Stomach (tissue), 9 donors: ENCODE data around the gene STK26. TPM values are rescaled to one million over a fixed set of nuclear protein-coding genes. Genes with fewer than 3 reads are reported as not detected.

ENCODE experiments used
- DNase-seq, 2 donors: peaks; one replicate each; pipeline versions ENCODE4 v3.0.0 to v3.0.0-alpha.2; 2013 to 2019
- H3K27ac ChIP-seq, 5 donors: fragments of 200-600 bp in 4 of 5; sonication (generic) in 4 of 5; one replicate each; pipeline ENCODE4 v1.5.1; 2013 to 2019; ENCODE audit warnings: mild to moderate bottlenecking in 1 of 5, moderate library complexity in 1 of 5
- H3K27me3 ChIP-seq, 3 donors: fragments of 200-600 bp; sonication (generic); one replicate each; pipeline ENCODE4 v1.5.1; 2017 to 2019; ENCODE audit warnings: mixed run types in 1 of 3
- H3K36me3 ChIP-seq, 4 donors: fragments of 200-600 bp; sonication (generic); 1 replicate in 3 of 4; 2 replicates in 1 of 4; pipeline ENCODE4 v1.5.1; 2016 to 2019
- H3K4me1 ChIP-seq, 4 donors: fragments of 200-600 bp; sonication (generic); one replicate each; pipeline ENCODE4 v1.5.1; 2016 to 2019
- H3K4me3 ChIP-seq, 4 donors: fragments of 200-600 bp; sonication (generic) in 3 of 4; one replicate each; pipeline ENCODE4 v1.5.1; 2016 to 2019; ENCODE audit warnings: mild to moderate bottlenecking in 1 of 4
- H3K9me3 ChIP-seq, 4 donors: fragments of 200-600 bp; sonication (generic); one replicate each; pipeline ENCODE4 v1.5.1; 2016 to 2019
- EP300 ChIP-seq: sonication (generic); formaldehyde crosslinking; IDR thresholded peaks from one replicate; pipeline ENCODE4 v1.6.1; 2017; ENCODE audit warnings: antibody characterized with exemption
- POLR2A ChIP-seq, 4 donors: fragments of 450-650 bp; IDR thresholded peaks; one replicate each; pipeline ENCODE4 v1.6.1; 2016; ENCODE audit warnings: antibody characterized with exemption in 4 of 4, control low read depth in 2 of 4, mild to moderate bottlenecking in 1 of 4, moderate library complexity in 1 of 4
- POLR2AphosphoS5 ChIP-seq, 3 donors: sonication (generic); formaldehyde crosslinking; IDR thresholded peaks; one replicate each; pipeline ENCODE4 v1.6.1; 2016; ENCODE audit warnings: antibody characterized with exemption in 3 of 3
- WGBS, 5 donors: extraction: QIAGEN DNeasy Blood & Tissue Kit in 3 of 5; methylation state at CpG; one replicate each; pipeline versions ENCODE4 v1.1.5 to v1.1.7; 2013 to 2018; 5-methylcytosine and 5-hydroxymethylcytosine counted together
- intact Hi-C: fragments of 100-400 bp; cut with DNase I; formaldehyde crosslinking; loops from one replicate; pipeline ENCODE4 v1.15.1; 2023; ENCODE audit warnings: low total_unique reads
- polyA plus RNA-seq, 3 donors: library from polyadenylated mRNA; stranded (reverse); fragments of 200-250 nt; gene quantifications; one replicate each; pipeline ENCODE4 v1.2.3, GENCODE V29; 2013
- total RNA-seq, 5 donors: library from RNA; depleted of rRNA; stranded (reverse); fragments of >200 nt; gene quantifications; one replicate each; pipeline versions ENCODE4 v1.1.0 to v1.2.3, GENCODE V29; 2014 to 2016
- TF ChIP-seq, protein P1 (sequence below), 7 experiments: fragments of 450-650 bp in 4 of 7; fragments of 200-600 bp in 3 of 7; sonication (generic) in 3 of 7; IDR thresholded peaks; one replicate each; pipeline ENCODE4 v1.5.1; 2016 to 2019; ENCODE audit warnings: antibody characterized with exemption in 7 of 7, control low read depth in 2 of 7, mild to moderate bottlenecking in 1 of 7
- donor health status: healthy with polysubstance abuse.
- donor health status: Bipolar disorder and iron deficiency.
- donor health status: healthy.

Gene STK26
- total and polyA plus RNA-seq, 8 donors, result 3.6 to 34.0 (median 10.2) TPM

DNA sequence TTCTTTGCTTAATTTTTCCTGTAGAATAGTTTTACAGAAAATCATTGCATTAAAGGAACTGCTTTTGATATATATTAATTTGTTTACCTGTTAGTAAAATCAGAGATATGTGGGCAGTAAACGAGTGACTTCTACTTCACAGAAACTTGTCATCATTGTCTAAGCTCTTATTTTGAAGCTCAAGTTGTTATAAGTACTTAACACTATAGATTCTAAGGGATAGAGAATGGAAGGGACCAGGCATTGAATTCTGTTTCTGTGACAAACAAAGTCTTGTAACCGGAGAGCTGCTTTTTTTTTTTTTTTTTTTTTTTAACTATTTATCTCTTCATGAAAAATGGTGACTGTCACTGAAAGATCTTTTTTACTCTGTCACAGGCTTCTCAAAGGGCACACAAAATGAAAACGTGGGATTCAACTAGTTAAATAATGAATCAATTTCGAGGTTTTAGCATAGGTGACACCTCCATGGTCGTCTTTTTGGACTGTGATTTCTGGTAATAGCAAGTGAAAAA, 14.4 kb downstream of the STK26 start:
- no peaks in the 10 kb centered on the region for H3K36me3 ChIP-seq
- intact Hi-C loops, result no loop called here
- TF ChIP-seq EP300, result no peak
- no peak for TF ChIP-seq POLR2AphosphoS5 (IDR thresholded peaks at IDR 0.05)
- no peak for TF ChIP-seq POLR2A (IDR thresholded peaks at IDR 0.05)
- H3K4me1 ChIP-seq, result no peaks in the 10 kb centered on the region
- WGBS, 5 donors, result 41 to 68% (median 66%) methylated on average over 5 of the region's 5 CpGs
- no peaks in the 10 kb centered on the region for H3K9me3 ChIP-seq
- H3K4me3 ChIP-seq, result no peak overlapping the region
- no peak overlapping the region for H3K27ac ChIP-seq
- H3K27me3 ChIP-seq, result no peaks in the 10 kb centered on the region
- DNase-seq, result no peak

DNA sequence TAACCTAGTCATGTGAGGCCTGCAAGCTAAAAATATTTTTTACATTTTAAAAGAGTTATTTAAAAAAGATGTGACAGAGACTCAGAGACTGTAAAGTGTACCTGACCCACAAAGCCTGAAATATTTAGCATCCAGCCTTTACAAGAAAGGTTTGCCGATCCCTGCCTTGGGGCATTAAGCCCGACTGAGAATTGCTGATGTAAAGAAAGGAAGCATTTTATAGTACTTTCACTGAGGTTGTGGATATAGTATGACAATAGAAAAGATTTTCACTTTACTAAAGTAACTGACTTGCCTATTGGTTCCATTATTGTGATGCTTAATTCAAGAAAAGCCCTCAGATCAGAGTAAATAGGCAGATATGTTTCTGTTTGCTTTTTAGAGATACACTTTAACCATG, 17.0 kb downstream of the STK26 start:
- Histone ChIP-seq H3K4me1 (no peaks in the 10 kb centered on the region), H3K36me3 (no peaks in the 10 kb centered on the region), H3K27me3 (peaks cover 0 to 2% (median 0%) of the 10 kb centered on the region in 3 donors), H3K9me3 (no peaks in the 10 kb centered on the region), H3K4me3 (no peak overlapping the region), H3K27ac (no peak overlapping the region)
- TF ChIP-seq, protein P1, sequence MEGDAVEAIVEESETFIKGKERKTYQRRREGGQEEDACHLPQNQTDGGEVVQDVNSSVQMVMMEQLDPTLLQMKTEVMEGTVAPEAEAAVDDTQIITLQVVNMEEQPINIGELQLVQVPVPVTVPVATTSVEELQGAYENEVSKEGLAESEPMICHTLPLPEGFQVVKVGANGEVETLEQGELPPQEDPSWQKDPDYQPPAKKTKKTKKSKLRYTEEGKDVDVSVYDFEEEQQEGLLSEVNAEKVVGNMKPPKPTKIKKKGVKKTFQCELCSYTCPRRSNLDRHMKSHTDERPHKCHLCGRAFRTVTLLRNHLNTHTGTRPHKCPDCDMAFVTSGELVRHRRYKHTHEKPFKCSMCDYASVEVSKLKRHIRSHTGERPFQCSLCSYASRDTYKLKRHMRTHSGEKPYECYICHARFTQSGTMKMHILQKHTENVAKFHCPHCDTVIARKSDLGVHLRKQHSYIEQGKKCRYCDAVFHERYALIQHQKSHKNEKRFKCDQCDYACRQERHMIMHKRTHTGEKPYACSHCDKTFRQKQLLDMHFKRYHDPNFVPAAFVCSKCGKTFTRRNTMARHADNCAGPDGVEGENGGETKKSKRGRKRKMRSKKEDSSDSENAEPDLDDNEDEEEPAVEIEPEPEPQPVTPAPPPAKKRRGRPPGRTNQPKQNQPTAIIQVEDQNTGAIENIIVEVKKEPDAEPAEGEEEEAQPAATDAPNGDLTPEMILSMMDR (IDR thresholded peaks at IDR 0.05), result no peak
- no peak for TF ChIP-seq EP300
- no peak for TF ChIP-seq POLR2AphosphoS5 (IDR thresholded peaks at IDR 0.05)
- TF ChIP-seq POLR2A (IDR thresholded peaks at IDR 0.05), result no peak
- WGBS, 5 donors, result 79 to 97% (median 87%) methylated on average over 2 of the region's 2 CpGs
- intact Hi-C loops, result no loop called here
- no peak for DNase-seq

DNA sequence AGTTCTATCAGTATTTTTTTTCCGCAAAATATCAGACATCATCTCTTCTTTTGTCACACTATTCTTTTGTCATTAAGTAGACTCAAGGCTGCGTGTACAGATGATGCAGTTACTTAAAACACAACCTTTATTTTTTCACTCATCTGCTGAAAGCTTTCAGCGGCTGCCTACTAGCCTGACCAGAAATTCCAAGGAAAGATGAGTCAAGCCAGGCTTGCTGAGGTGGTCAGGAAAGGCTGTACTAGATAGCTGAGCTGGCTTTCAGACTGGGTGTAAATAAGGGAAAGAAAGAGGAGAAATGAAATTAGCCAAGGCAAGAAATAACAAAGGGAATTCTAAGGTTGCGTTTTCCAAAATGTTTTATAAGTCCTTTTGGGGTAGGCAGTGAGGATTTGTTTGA, 17.9 kb downstream of the STK26 start:
- DNase-seq, result no peak
- no peaks in the 10 kb centered on the region for H3K4me1 ChIP-seq
- no peaks in the 10 kb centered on the region for H3K9me3 ChIP-seq
- peaks cover 0 to 4% (median 0%) of the 10 kb centered on the region in 3 donors for H3K27me3 ChIP-seq
- H3K36me3 ChIP-seq, result no peaks in the 10 kb centered on the region
- TF ChIP-seq POLR2A (IDR thresholded peaks at IDR 0.05) (no peak), EP300 (no peak), POLR2AphosphoS5 (IDR thresholded peaks at IDR 0.05) (no peak)
- TF ChIP-seq, protein P1 (IDR thresholded peaks at IDR 0.05), result no peak
- H3K4me3 ChIP-seq, result no peak overlapping the region
- intact Hi-C loops, result no loop called here
- no peak overlapping the region for H3K27ac ChIP-seq
- WGBS, 5 donors, result 65 to 91% (median 80%) methylated on average over 4 of the region's 4 CpGs

DNA sequence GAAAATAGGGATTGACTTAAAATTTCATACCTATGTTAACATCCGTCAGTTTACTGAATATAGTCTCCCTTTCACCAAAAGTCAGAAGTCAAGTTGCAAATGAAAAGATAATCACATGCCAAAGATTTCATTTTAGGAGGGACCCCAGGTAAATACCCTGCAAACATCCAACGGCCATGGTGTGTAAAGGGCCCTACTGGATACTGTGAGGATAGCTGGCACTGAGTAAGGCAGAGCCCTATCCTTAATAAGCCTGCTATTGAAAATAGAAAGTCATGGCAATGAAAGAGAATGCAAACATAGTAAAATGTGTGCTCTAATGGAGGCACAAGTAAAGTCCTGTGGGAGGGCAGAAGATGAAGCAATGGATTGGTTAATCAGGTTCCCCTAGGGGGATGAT, 20.9 kb downstream of the STK26 start:
- H3K27me3 ChIP-seq, result peaks cover 0 to 4% (median 0%) of the 10 kb centered on the region in 3 donors
- intact Hi-C loops, result no loop called here
- no peak for DNase-seq
- H3K27ac ChIP-seq, result no peak overlapping the region
- H3K36me3 ChIP-seq, result no peaks in the 10 kb centered on the region
- 60 to 100% (median 85%) methylated on average over 1 to 2 of the region's 2 CpGs for WGBS, 5 donors
- H3K4me3 ChIP-seq, result no peak overlapping the region
- TF ChIP-seq, protein P1 (IDR thresholded peaks at IDR 0.05), result no peak
- TF ChIP-seq EP300, result no peak
- H3K9me3 ChIP-seq, result no peaks in the 10 kb centered on the region
- no peaks in the 10 kb centered on the region for H3K4me1 ChIP-seq

DNA sequence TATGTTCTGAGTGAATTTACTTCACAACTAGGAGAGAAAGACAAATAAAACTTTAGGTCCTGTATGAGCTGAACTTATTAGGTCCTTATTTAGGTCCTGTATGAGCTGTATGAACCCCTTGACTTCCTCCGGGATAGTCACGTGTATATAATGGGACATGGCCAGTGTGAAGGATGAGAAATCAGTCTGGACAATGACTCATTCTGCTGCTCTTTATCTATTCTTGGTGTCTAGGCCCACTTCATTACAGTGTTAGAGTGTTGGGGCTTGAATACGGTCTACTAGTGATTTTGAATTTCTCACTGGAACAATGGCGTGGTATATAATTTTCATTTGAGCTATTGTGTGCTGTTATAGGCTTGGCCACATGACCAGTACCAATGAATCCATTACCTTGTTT, 21.9 kb downstream of the STK26 start:
- H3K27me3 ChIP-seq, result peaks cover 0 to 4% (median 0%) of the 10 kb centered on the region in 3 donors
- H3K4me3 ChIP-seq, result no peak overlapping the region
- H3K27ac ChIP-seq, result no peak overlapping the region
- intact Hi-C loops, result no loop called here
- no peaks in the 10 kb centered on the region for H3K4me1 ChIP-seq
- H3K9me3 ChIP-seq, result no peaks in the 10 kb centered on the region
- TF ChIP-seq POLR2A (IDR thresholded peaks at IDR 0.05), result no peak
- TF ChIP-seq POLR2AphosphoS5 (IDR thresholded peaks at IDR 0.05), result no peak
- TF ChIP-seq, protein P1 (IDR thresholded peaks at IDR 0.05), result no peak
- no peak for TF ChIP-seq EP300
- 78 to 96% (median 92%) methylated on average over 4 of the region's 4 CpGs for WGBS, 5 donors
- no peak for DNase-seq
- H3K36me3 ChIP-seq, result no peaks in the 10 kb centered on the region
